ENCODE measurements around the gene TP53BP2.
A peak's percentile ranks its signal among the peaks of the same experiment; 100 is the strongest.
"Not testable (repeated sequence)": the region's sequence is repeated elsewhere in the genome, so short reads cannot be mapped to it uniquely, and the experiment has no call there.

Gene TP53BP2

DNA sequence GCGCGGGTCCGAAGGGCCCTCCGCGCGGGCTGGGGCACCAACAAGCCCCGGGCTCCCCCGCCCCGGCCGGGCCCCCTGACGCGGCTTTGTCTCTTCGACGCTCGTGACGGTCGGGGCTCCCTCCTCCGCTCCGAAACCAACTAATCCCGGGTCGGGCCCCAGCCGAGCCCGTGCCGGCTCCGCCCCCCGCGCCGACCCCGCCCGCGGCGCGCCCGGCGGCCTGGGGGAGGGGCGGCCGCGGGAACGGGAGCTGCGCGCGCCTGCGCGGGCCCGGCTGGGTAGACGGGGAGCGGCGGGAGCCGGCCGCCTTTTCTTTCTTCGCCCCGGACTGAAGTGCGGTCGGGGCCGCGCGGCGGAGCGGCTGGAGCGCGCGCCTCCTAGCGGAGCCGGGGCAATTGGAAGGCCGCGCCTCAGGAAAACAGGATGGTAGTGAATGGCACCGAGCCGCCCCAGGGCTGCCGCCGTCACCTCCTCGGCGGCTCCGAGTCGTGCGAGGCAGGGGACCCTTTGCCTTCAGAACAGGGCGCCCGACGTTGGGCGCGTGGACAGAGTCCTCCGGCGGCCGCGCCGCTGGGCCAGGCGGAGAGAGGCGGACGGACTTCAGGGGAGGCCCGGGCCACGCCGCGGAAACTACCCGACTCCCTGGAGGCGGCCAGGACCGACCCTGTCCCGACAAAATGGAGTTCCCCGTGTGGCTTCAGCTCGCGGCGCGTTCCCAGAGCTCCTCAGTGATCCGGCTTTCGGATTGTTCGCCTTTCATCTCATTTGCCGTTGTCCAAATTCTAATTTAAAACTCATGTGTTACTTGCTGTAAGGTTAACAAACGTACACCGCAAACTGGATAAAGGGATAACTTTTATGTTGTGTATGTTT, at the start of gene TP53BP2:
Gene TP53BP2, minus strand, starts transcription at position 138 of the 873 bp plus-strand sequence. CDS start 267 bp downstream, outside the sequence.
- peak within 1 kb of the TSS; percentile 54 for H3K4me3 ChIP-seq (ENCODE audit: low read depth, low read length)
- TF ChIP-seq CTCF (IDR thresholded peaks at IDR 0.05; ENCODE audit: control insufficient read depth, extremely low read depth, insufficient read depth): peak; percentile 74
- DNase-seq (ENCODE audit: low read depth): peak; percentile 54

DNA sequence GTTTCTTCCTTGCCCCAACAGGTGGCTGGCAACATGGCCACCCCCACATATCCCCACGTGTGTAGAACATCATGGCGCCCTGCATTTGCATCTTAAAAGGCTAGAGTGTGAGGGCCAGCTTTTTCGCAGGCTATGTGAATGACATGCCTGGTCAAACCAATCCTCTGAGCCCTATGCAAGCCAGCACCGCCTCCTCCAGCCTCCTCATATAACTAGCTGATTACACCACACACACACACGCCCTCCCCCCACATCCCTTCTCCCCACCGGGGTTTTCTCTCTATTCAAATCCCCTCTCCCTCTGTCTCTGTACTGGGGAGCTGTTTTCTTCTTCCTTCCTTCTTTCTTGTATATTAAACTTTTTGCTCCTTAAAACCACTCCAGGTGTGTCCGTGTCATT, 44.7 kb upstream of the TP53BP2 start:
- H3K4me3 ChIP-seq (ENCODE audit: low read depth, low read length); DNase-seq (ENCODE audit: low read depth): not testable (repeated sequence)

GRCh38 chr1:223889319-223889718, 43.6 kb upstream of the TP53BP2 start:
- DNase-seq (ENCODE audit: low read depth); H3K4me3 ChIP-seq (ENCODE audit: low read depth, low read length): not testable (repeated sequence)

GRCh38 chr1:223887747-223888418, 42.1 kb upstream of the TP53BP2 start:
- no peak overlapping the region for H3K4me3 ChIP-seq (ENCODE audit: low read depth, low read length)
- no peak for DNase-seq (ENCODE audit: low read depth)
- no peak for TF ChIP-seq CTCF (IDR thresholded peaks at IDR 0.05; ENCODE audit: control insufficient read depth, extremely low read depth, insufficient read depth)

DNA sequence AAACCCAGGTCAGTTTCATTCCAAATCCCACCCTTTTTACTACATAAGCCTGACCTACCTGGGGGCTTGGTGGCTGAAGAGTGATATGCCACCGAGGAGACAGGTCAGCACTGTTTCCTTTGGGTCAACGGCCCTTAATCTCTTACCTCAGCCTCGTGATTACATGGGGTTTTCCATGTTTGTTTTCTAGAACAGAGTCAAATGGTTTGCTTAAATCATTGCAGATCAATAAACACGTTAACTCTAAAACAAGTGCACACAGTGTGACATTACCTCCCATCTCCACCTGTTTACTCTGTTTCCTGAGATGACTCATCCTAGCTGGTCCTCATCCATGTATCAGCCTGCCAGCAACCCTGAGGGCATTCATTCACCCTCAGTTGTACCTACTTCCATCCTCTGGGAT, 40.8 kb upstream of the TP53BP2 start:
- DNase-seq (ENCODE audit: low read depth): peak; percentile 80
- TF ChIP-seq CTCF (IDR thresholded peaks at IDR 0.05; ENCODE audit: control insufficient read depth, extremely low read depth, insufficient read depth): no peak
- H3K4me3 ChIP-seq (ENCODE audit: low read depth, low read length): no peak overlapping the region

DNA sequence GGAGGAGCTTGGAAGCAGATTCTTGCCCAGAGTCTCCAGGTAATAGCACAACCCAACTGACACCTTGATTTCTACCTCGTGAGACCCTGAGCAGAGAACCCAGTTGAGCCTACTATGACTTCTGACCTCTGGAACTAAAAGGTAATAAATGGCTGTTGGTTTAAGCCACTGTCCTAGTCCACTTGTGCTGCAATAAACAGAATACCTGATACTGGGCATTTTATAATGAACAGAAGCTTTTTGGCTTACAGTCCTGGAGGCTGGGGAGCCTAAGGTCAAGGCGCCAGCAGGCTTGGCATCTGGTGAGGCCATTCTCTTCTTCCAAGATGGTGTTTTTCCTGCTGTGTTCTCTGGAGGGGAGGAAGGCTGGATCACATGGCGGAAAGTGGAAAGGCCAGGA, 39.9 kb upstream of the TP53BP2 start:
- DNase-seq (ENCODE audit: low read depth): no peak
- no peak overlapping the region for H3K4me3 ChIP-seq (ENCODE audit: low read depth, low read length)
- no peak for TF ChIP-seq CTCF (IDR thresholded peaks at IDR 0.05; ENCODE audit: control insufficient read depth, extremely low read depth, insufficient read depth)

GRCh38 chr1:223878598-223879325, 33.0 kb upstream of the TP53BP2 start:
- TF ChIP-seq CTCF (IDR thresholded peaks at IDR 0.05; ENCODE audit: control insufficient read depth, extremely low read depth, insufficient read depth): no peak
- no peak for DNase-seq (ENCODE audit: low read depth)
- H3K4me3 ChIP-seq (ENCODE audit: low read depth, low read length): no peak overlapping the region
